ENCODE data around the gene MAP3K3.

Gene MAP3K3

DNA sequence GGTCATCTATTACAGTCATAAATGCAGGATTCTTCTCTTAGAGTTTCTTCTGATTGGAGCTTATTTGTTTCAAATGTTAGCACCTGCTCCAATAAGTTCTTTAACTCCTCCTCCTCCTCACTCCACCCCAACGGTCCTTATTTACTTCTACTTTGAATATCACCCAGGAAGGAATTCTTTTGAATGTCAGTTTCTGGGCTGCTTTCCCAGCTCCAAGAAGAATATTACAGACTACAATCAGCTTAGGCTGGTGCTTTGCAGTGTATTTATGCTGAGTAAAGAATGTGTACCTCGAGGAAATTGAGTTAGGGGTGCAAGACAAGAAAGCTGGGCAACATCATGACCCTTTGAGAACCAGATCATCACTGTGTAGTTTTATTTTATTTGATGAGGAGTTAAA, 30.8 kb downstream of the MAP3K3 start:
- TF ChIP-seq GATA2 (IDR thresholded peaks at IDR 0.05; ENCODE audit: low read depth, low read length) (no peak), GATA3 (IDR thresholded peaks at IDR 0.05; ENCODE audit: low read depth, low read length) (no peak)

DNA sequence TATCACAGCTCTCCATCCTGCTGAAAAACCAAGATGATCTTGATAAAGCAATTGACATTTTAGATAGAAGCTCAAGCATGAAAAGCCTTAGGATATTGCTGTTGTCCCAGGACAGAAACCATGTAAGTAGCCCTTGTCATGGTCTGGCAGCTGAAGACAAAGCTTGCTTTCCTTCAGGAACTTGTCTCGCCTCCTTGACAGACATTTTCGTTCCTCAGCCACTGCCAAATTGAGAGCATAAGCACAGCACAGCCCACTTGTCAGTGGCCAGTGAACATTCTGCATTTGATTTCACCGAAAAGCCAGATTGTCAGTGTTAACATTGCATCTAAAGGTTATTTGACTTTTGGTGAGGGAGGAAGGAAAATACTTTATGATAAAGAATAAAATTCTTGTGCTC, 35.6 kb downstream of the MAP3K3 start:
- TF ChIP-seq GATA3 (IDR thresholded peaks at IDR 0.05; ENCODE audit: low read depth, low read length) (no peak), GATA2 (IDR thresholded peaks at IDR 0.05; ENCODE audit: low read depth, low read length) (no peak)

DNA sequence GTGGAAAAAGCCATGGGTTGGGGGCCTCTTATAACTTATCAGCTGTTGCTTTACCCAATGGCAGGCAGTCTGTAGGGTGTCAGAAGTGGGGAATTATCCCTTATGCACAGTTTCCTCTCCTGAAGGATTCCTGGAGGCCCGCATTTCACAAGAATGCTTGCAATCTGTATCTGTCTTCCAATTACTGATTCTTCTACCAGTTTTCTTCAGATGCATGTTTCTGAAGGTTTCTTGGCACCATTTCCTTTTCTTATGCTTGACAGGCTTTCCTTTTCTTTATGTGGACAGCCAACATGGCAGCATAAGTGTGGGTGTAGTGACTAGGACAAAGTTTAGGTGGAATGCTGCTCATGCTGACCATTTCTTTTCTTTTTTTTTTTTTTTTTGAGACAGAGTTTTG, 36.1 kb downstream of the MAP3K3 start:
- no peak for TF ChIP-seq GATA3 (IDR thresholded peaks at IDR 0.05; ENCODE audit: low read depth, low read length)
- no peak for TF ChIP-seq GATA2 (IDR thresholded peaks at IDR 0.05; ENCODE audit: low read depth, low read length)

DNA sequence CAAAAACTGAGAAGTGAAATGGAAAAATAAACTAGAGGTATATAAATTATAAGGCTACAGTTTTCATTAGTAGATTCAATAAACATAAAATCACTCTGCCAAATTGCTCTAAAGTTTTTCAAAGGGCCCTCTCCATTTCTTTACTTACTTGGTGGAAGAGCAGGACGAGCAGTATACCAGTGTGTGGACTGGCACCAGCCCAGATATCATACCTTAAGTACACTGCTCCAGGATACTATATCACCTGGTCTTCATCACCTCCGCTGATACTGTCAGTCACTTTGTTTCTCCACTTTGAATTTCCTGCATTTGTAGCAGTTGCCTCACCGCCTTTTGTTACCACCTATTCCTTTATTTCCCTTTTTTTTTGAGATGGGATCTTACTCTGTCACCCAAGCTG, 37.6 kb downstream of the MAP3K3 start:
- TF ChIP-seq GATA3 (IDR thresholded peaks at IDR 0.05; ENCODE audit: low read depth, low read length) (no peak), GATA2 (IDR thresholded peaks at IDR 0.05; ENCODE audit: low read depth, low read length) (no peak)

DNA sequence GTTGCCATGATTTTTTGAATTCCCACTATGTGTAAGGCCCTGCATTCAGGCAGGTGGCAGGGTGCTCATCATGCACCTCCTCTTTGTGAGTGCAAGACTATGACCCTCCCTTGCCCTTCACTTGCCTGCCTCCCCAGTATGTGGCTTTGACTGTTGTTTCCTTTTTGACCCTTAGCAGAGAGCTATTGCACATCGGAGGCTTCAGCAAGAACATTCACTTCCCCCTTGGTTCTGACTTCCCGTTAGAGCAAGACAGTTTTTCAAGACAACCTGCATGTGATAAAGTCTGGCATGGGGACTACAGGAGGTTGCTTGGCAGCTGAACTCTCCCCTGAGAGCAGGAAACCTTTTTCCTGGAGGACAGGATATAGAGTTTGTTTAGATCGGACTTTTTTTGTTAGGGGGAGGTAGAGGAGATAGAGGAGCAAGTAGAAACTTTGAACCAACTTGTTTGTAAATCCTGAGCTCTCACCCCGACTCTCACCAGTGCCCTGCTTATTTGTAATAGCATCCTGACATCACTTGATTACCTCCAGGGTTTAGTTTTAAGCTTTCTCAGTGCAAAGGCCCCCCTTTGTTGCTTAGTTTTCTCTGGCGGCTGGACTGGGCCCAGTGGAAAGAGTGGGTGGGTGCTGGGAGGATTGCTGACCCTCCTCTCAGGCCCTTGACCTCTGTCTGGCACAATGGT, 43.5 kb downstream of the MAP3K3 start:
- TF ChIP-seq GATA2 (IDR thresholded peaks at IDR 0.05; ENCODE audit: low read depth, low read length) (no peak), GATA3 (IDR thresholded peaks at IDR 0.05; ENCODE audit: low read depth, low read length) (no peak)

DNA sequence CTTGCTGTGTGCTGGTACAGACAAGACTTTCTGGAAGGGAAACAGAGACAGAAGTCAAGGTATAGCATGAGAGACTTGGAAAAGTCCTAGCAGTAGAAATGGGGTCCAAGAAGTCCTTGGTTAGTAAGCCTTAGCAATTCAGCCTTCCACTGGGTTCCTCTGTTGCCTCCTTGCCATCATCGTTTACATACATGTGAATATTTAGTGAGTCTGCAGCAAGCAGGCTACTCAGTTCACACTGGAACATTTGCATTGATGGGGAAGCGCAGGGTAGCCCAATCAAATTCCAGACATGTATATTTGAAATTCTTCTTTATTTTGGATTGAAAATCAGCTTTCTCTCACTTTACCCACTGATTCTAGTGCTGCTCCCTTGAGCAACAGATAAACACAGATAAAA, 50.6 kb downstream of the MAP3K3 start:
- TF ChIP-seq GATA3 (IDR thresholded peaks at IDR 0.05; ENCODE audit: low read depth, low read length) (no peak), GATA2 (IDR thresholded peaks at IDR 0.05; ENCODE audit: low read depth, low read length) (no peak)

DNA sequence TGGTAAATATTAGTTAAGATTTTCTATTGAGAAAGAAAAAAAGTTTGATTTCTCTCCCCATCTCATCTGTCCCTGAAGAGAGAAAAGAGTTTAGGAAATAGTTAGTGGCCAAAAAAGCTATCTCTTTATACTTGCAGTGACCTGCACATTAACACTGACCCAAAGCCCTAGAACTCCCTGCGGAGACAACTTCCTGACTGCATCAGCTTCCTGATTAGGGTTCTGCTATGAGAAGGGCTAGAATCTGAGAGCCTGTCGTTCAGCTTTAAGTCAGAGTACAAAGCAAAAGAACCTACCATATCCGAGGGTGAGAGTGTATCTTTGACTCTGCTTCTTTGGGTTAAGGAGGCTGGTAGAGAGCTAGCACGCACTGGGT, 53.0 kb downstream of the MAP3K3 start:
- TF ChIP-seq GATA3 (IDR thresholded peaks at IDR 0.05; ENCODE audit: low read depth, low read length): no peak
- TF ChIP-seq GATA2 (IDR thresholded peaks at IDR 0.05; ENCODE audit: low read depth, low read length): no peak

DNA sequence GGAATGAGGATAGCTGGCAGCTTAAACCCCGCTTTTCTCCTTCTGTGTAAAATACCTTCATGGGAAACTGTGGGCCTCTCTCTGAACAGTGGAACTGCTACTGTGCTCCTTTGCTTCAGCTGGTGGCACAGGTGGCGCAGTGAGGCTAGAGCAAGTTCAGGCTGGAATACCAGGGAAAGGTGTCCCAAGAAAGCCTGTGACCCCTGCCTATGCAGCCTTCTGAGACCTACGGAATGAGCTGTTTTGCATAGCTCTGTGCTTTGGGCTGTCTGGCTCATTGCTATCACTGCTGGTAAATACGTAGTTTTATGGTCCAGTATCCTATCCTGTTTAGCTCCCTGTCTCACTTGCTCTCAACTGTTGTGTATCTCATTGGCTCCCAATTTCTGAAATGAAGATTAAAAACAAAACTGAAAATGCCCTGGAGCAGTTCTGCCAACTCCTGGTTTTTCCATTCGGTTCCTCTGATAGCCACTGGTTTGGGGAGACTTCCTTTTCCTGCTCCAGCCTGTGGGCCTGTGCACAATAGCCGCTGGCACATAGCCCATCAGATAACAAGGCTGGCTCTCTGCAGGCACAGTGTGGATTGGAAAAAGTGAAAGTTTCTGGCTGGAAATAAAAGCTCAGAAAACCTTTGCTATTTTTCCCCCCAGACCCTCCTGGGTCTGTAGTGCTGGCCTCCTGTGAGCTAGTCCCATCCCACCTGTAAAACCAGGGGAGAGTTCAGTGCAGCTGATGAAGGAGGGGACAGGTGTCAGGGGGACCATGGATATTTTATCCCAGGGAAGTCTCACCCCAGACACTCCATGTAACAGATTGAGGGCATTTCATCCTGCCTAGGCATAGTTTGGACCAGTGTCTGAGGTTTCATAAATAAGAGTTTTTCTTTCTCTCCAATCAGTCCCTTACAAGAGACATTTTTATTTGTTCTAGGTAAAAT, 53.7 kb downstream of the MAP3K3 start:
- TF ChIP-seq GATA3 (IDR thresholded peaks at IDR 0.05; ENCODE audit: low read depth, low read length) (peak; percentile 99), GATA2 (IDR thresholded peaks at IDR 0.05; ENCODE audit: low read depth, low read length) (peak; percentile 100)

DNA sequence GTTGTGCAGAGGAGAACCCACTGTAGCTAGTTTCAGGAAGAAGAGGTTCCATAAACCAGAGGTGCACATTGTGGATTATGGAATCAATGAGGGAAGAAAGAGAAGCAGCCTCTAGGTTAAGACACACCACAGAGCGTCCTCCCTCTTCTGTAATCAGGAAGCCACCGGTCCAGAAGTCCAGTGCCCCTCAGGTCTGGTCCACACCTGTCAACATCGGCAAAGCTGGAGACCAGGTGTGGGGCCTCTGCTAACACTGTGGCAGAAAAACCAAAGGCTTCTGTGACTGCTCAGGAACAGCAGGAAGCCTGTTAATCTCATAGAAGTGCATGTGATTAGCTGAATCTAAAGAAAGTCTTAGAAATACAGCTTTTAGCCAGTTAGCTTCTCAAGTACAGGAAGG, 54.4 kb downstream of the MAP3K3 start:
- TF ChIP-seq GATA3 (IDR thresholded peaks at IDR 0.05; ENCODE audit: low read depth, low read length) (no peak), GATA2 (IDR thresholded peaks at IDR 0.05; ENCODE audit: low read depth, low read length) (no peak)

DNA sequence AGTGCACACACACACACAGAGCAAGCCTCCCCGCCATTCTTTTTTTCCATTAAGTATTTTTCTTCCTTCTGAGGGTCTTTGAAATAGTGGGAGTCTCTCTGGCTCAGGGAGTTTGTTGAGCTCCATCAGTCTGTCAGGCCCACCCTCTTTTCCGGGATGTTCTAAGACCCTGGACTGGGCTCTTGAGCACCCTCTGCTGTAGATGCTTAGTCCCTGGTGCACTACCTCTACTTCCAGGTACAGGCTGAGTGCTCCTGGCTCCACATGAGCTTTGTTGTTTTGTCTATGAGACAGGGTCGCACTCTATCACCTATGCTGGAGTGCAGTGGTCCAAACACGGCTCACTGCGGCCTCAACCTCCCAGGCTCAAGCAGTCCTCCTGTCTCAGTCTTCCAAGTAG, 57.0 kb downstream of the MAP3K3 start:
- TF ChIP-seq GATA3 (IDR thresholded peaks at IDR 0.05; ENCODE audit: low read depth, low read length) (no peak), GATA2 (IDR thresholded peaks at IDR 0.05; ENCODE audit: low read depth, low read length) (no peak)

DNA sequence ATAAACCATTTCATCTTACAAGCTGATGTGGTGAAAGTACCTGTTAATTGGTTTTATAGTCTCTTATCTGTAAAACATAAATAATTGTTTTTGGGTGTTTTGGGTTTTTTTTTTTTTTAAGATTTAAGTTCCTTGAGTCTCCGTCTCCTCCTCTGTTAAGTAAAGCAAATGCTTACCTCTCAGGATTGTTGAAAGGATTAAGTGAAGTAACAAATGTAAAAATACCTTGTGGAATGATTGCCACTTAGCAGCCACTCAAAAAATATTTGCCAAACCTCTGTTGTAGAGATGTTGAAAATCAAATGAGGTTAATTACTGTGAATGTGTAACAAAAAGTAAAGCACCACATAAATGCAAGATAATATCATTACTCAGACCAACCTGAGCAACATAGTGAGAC, 58.5 kb downstream of the MAP3K3 start:
- TF ChIP-seq GATA3 (IDR thresholded peaks at IDR 0.05; ENCODE audit: low read depth, low read length) (0 out of 2 replicates have a peak, but pooled peaks have one; percentile 11), GATA2 (IDR thresholded peaks at IDR 0.05; ENCODE audit: low read depth, low read length) (no peak)

DNA sequence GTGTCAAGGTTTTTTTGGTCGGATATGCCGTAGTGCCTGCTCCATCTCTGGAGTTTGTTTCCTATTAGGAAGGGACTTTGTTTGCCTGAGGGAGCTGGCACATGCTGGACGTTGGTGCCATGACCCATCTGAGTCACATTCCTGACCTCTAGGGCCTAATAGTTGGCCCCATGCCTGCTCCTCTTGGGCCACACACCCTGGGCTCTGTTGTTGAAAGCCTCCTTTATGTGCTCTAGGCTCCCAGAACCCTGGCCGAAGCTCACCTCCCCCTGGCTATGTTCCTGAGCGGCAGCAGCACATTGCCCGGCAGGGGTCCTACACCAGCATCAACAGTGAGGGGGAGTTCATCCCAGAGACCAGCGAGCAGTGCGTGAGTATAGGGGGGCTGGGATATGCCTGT, 59.3 kb downstream of the MAP3K3 start:
- TF ChIP-seq GATA2 (IDR thresholded peaks at IDR 0.05; ENCODE audit: low read depth, low read length) (no peak), GATA3 (IDR thresholded peaks at IDR 0.05; ENCODE audit: low read depth, low read length) (no peak)

DNA sequence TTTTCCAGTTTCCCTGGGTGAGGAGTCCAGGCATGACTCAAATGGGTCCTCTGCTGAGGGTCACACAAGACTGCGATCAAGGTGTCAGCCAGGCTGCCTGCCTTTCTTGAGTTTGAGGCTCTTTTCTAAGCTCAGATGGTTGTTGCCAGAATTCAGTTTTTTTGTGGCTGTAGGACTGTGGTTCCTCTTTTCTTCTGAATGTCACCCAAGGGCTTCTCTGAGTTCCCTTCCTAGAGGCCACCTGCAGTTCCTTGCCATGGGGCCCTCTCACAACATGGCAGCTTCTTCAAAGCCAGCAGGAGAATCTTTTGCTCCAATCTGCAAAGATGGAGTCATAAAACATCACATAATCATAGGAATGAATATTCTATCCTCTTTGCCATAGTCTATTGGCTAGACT, 60.2 kb downstream of the MAP3K3 start:
- TF ChIP-seq GATA2 (IDR thresholded peaks at IDR 0.05; ENCODE audit: low read depth, low read length): no peak

DNA sequence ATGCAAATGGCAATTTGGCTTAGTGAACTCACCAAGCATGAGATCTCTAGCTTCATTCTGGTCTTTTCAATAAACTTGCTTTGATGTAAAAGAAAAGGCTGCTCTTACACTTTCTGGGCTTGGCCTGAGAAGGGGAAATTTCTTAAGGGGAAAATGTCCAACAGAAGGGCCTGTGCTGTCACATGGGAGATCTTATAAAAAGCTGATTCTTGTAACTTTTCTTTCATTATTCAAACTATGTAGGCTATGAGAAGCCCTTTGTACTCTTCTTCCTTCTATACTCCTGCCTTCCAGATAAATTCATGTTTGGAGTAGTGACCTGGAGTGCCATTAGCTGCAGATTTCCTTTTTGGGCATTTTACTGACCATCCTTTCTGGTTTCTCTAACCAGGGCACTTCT, 60.8 kb downstream of the MAP3K3 start:
- TF ChIP-seq GATA2 (IDR thresholded peaks at IDR 0.05; ENCODE audit: low read depth, low read length): no peak
- TF ChIP-seq GATA3 (IDR thresholded peaks at IDR 0.05; ENCODE audit: low read depth, low read length): no peak

DNA sequence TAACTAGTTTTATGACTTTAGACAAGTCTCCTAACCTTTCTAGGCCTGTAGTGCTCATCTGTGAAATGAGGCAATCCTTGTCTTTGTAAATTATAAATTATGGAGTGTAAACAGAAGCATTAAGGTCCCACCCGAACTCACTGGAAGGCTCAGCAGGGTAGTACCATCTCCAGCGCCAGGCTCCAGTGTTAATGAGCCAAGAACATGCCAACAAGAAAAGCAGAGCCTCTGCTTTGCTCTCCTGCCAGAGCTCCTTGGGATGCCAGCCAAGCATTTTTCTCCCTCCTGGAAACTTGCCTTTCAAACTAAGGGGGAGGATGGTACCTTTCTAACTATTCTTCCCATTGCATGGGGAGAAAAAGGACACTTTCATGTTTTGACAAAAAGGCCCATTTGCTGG, 62.8 kb downstream of the MAP3K3 start:
- no peak for TF ChIP-seq GATA3 (IDR thresholded peaks at IDR 0.05; ENCODE audit: low read depth, low read length)

Measured in SH-SY5Y (cell line).